ENCODE data around the gene PRF1. TPM values are rescaled to one million over a fixed set of nuclear protein-coding genes. Genes with fewer than 3 reads are reported as not detected.

PRF1 gene
- total RNA-seq, 1 experiment from 2014 or later, result 6.4 TPM

- BruUV-seq (replicated peaks), result no TSS peak
- ChIA-PET CTCF (no interaction called here), POLR2A (no interaction called here), RAD21 (ENCODE audit: low non-redundant PET in 1 of 2, low total read pairs in 2 of 2, uncharacterized antibody in 2 of 2, unreplicated experiment in 2 of 2) (no interaction called here)
- peaks cover 8 to 12% of the 10 kb centered on the region in 2 experiments; a peak in 2 of 4 replicates for H3K9me3 ChIP-seq (ENCODE audit: control insufficient read depth in 1 of 2, insufficient read depth in 1 of 2, low read depth in 1 of 2, low read length in 2 of 2)
- no peaks in the 10 kb centered on the region for H3K79me2 ChIP-seq (ENCODE audit: insufficient read depth, low read length)
- no peaks in the 10 kb centered on the region for H3K36me3 ChIP-seq (ENCODE audit: control insufficient read depth in 1 of 2, insufficient read depth in 2 of 2, low read length in 2 of 2)
- H3K4me1 ChIP-seq (ENCODE audit: control insufficient read depth in 1 of 2, insufficient read depth in 2 of 2, low read length in 2 of 2), result peaks cover 0 to 32% of the 10 kb centered on the region in 2 experiments; a peak in 2 of 4 replicates
- intact Hi-C loops (cut with micrococcal nuclease), result no loop called here
- no peak for DNase-seq (ENCODE audit: low read depth, low spot score)
- no peak for TF ChIP-seq YY1 (IDR thresholded peaks at IDR 0.05; ENCODE audit: extremely low read depth, insufficient replicate concordance, low read depth, low read length)
- no peak for TF ChIP-seq RAD21 (IDR thresholded peaks at IDR 0.05; ENCODE audit: low read depth)
- TF ChIP-seq EGR1 (IDR thresholded peaks at IDR 0.05; ENCODE audit: low read depth), result no peak
- TF ChIP-seq CBX3 (IDR thresholded peaks at IDR 0.05; ENCODE audit: low read depth), result no peak
- TF ChIP-seq ZFX (IDR thresholded peaks at IDR 0.05), result no peak
- TF ChIP-seq SRF (IDR thresholded peaks at IDR 0.05; ENCODE audit: low read depth), result no peak
- TF ChIP-seq CTCF (IDR thresholded peaks at IDR 0.05 in 2 of 3, conservative IDR thresholded peaks at IDR 0.05 in 1 of 3; ENCODE audit: borderline replicate concordance in 1 of 3, insufficient read depth in 1 of 3, low read depth in 2 of 3, low read length in 2 of 3), result no peak
- no peak for TF ChIP-seq ZNF274 (IDR thresholded peaks at IDR 0.05; ENCODE audit: low read depth, low read length)
- no peak overlapping the region for H3K9ac ChIP-seq (ENCODE audit: low read length)
- no peaks in the 10 kb centered on the region for H3K27me3 ChIP-seq (ENCODE audit: insufficient read depth, low read length)
- peak overlapping the region; percentile 51 for H2AFZ ChIP-seq (ENCODE audit: low read depth, low read length, poor library complexity, severe bottlenecking)
- H4K20me1 ChIP-seq (ENCODE audit: insufficient read depth), result no peaks in the 10 kb centered on the region
- H3K4me2 ChIP-seq (ENCODE audit: low read length), result no peak overlapping the region
- H3K9me2 ChIP-seq (ENCODE audit: insufficient read depth), result no peaks in the 10 kb centered on the region
- no peak overlapping the region for H3K27ac ChIP-seq (ENCODE audit: low read depth, low read length)
- H3K4me3 ChIP-seq (replicated peaks in 1 of 2; ENCODE audit: low read depth in 1 of 2, low read length in 2 of 2), result no peak overlapping the region
- ATAC-seq, result no peak
Observed at GRCh38 chr10:70615784-70616522, 13.4 kb upstream of the PRF1 start.
